Measurements from ENCODE around the gene APOA4. TPM values are rescaled to one million over a fixed set of nuclear protein-coding genes. Genes with fewer than 3 reads are reported as not detected.

The APOA4 gene
- total RNA-seq, 1 experiment from 2014 or later: not detected

- no peak for DNase-seq (ENCODE audit: low read depth, low spot score)
- BruUV-seq (replicated peaks): no TSS peak
- H3K27me3 ChIP-seq (ENCODE audit: insufficient read depth, low read length): no peaks in the 10 kb centered on the region
- H3K4me2 ChIP-seq (ENCODE audit: low read length): no peak overlapping the region
- no peak overlapping the region for H3K27ac ChIP-seq (ENCODE audit: low read depth, low read length)
- no peak for ATAC-seq
- no peaks in the 10 kb centered on the region for H3K4me1 ChIP-seq (ENCODE audit: control insufficient read depth in 1 of 2, insufficient read depth in 2 of 2, low read length in 2 of 2)
- POLR2A ChIA-PET: no interaction called here
- CTCF ChIA-PET: no interaction called here
- no peaks in the 10 kb centered on the region for H3K9me3 ChIP-seq (ENCODE audit: control insufficient read depth in 1 of 2, insufficient read depth in 1 of 2, low read depth in 1 of 2, low read length in 2 of 2)
- H2AFZ ChIP-seq (ENCODE audit: low read depth, low read length, poor library complexity, severe bottlenecking): no peak overlapping the region
- H3K79me2 ChIP-seq (ENCODE audit: insufficient read depth, low read length): no peaks in the 10 kb centered on the region
- no peak for TF ChIP-seq SIN3A (IDR thresholded peaks at IDR 0.05; ENCODE audit: low read depth)
- TF ChIP-seq MAX (IDR thresholded peaks at IDR 0.05): no peak
- TF ChIP-seq ZFX (IDR thresholded peaks at IDR 0.05): no peak
- no peak for TF ChIP-seq POLR2AphosphoS5 (IDR thresholded peaks at IDR 0.05; ENCODE audit: low read depth, low read length)
- TF ChIP-seq FOSL1 (IDR thresholded peaks at IDR 0.05; ENCODE audit: low read depth): no peak
- TF ChIP-seq TCF7L2 (IDR thresholded peaks at IDR 0.05; ENCODE audit: borderline replicate concordance, extremely low read depth, insufficient read depth, insufficient read length): no peak
- no peak for TF ChIP-seq CEBPB (IDR thresholded peaks at IDR 0.05; ENCODE audit: low read depth)
- TF ChIP-seq CTCF (IDR thresholded peaks at IDR 0.05 in 2 of 3, conservative IDR thresholded peaks at IDR 0.05 in 1 of 3; ENCODE audit: borderline replicate concordance in 1 of 3, insufficient read depth in 1 of 3, low read depth in 2 of 3, low read length in 2 of 3): no peak
- no peak for TF ChIP-seq ELF1 (IDR thresholded peaks at IDR 0.05; ENCODE audit: borderline replicate concordance, low read depth)
- no peak for TF ChIP-seq REST (IDR thresholded peaks at IDR 0.05; ENCODE audit: low read depth)
- no peak for TF ChIP-seq ZNF274 (IDR thresholded peaks at IDR 0.05; ENCODE audit: low read depth, low read length)
- no peak for TF ChIP-seq ATF3 (IDR thresholded peaks at IDR 0.05)
- TF ChIP-seq YY1 (IDR thresholded peaks at IDR 0.05; ENCODE audit: extremely low read depth, insufficient replicate concordance, low read depth, low read length): no peak
- no peak for TF ChIP-seq EZH2 (IDR thresholded peaks at IDR 0.05)
- no peak for TF ChIP-seq JUND (IDR thresholded peaks at IDR 0.05)
- TF ChIP-seq EGR1 (IDR thresholded peaks at IDR 0.05; ENCODE audit: low read depth): no peak
- no peak for TF ChIP-seq ZBTB33 (IDR thresholded peaks at IDR 0.05; ENCODE audit: extremely low read depth, insufficient replicate concordance, low read length)
- no peak for TF ChIP-seq SP1 (IDR thresholded peaks at IDR 0.05; ENCODE audit: low read depth)
- H3K9ac ChIP-seq (ENCODE audit: low read length): no peak overlapping the region
- intact Hi-C loops (cut with micrococcal nuclease): no loop called here
- no peaks in the 10 kb centered on the region for H3K9me2 ChIP-seq (ENCODE audit: insufficient read depth)
- RAD21 ChIA-PET (ENCODE audit: low non-redundant PET in 1 of 2, low total read pairs in 2 of 2, uncharacterized antibody in 2 of 2, unreplicated experiment in 2 of 2): no interaction called here
- H3K36me3 ChIP-seq (ENCODE audit: control insufficient read depth in 1 of 2, insufficient read depth in 2 of 2, low read length in 2 of 2): peaks cover 4 to 19% of the 10 kb centered on the region in 2 experiments; a peak in 1 of 4 replicates
- H3K4me3 ChIP-seq (replicated peaks in 1 of 2; ENCODE audit: low read depth in 1 of 2, low read length in 2 of 2): no peak overlapping the region
- no peaks in the 10 kb centered on the region for H4K20me1 ChIP-seq (ENCODE audit: insufficient read depth)
Observed at GRCh38 chr11:116868066-116868465, 45.0 kb upstream of the APOA4 start.
